ENCODE measurements around the gene GOLM1.
A peak's percentile ranks its signal among the peaks of the same experiment; 100 is the strongest.

The GOLM1 gene

DNA sequence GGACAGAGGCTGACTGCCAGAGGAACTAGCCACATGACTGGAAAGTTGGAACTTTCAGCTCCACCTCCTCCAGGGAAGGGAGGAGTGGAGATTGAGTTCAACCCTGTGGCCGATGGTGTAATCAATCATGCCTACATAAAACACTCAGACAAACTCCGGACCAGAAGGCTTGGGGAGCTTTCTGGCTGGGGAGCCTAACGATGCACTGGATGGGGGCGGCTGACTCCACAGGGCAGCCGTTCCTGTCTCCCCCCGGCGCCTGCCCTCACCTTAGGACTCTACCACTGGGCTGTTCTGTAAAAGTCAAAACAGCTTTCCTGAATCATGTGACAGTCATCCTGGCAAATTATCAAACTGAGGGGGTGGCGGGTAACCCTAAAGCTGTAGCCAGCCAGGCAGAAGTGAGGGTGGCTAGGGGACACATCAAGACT lies 58.0 kb downstream of the GOLM1 start:
- peaks cover 85% of the 10 kb centered on the region for H3K36me3 Mint-ChIP-seq (ENCODE audit: low read depth)
- TF ChIP-seq CTCF (IDR thresholded peaks at IDR 0.05): no peak
- no peaks in the 10 kb centered on the region for H3K27me3 Mint-ChIP-seq (ENCODE audit: low read depth, poor library complexity)
- H3K4me3 Mint-ChIP-seq: no peak overlapping the region
- H3K4me1 Mint-ChIP-seq: peaks cover 61% of the 10 kb centered on the region
- H3K27ac Mint-ChIP-seq: peak overlapping the region; percentile 68
- DNase-seq: peak; percentile 53
- peaks cover 7% of the 10 kb centered on the region for H3K9me3 Mint-ChIP-seq

DNA sequence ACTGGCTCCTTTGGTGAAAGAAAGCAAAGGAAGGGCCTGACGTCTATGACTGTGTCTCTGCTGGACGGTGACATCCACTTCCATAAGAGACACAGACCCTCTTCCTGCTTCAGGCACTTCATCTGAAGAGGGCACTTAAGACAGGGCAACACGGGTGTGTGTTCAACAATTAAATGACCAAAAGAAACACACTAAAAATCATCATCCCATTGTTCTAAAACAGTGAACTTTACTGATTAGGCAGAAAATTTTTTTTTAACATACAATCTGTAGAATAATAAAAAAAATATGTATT lies 58.5 kb downstream of the GOLM1 start:
- H3K9me3 Mint-ChIP-seq: peaks cover 7% of the 10 kb centered on the region

DNA sequence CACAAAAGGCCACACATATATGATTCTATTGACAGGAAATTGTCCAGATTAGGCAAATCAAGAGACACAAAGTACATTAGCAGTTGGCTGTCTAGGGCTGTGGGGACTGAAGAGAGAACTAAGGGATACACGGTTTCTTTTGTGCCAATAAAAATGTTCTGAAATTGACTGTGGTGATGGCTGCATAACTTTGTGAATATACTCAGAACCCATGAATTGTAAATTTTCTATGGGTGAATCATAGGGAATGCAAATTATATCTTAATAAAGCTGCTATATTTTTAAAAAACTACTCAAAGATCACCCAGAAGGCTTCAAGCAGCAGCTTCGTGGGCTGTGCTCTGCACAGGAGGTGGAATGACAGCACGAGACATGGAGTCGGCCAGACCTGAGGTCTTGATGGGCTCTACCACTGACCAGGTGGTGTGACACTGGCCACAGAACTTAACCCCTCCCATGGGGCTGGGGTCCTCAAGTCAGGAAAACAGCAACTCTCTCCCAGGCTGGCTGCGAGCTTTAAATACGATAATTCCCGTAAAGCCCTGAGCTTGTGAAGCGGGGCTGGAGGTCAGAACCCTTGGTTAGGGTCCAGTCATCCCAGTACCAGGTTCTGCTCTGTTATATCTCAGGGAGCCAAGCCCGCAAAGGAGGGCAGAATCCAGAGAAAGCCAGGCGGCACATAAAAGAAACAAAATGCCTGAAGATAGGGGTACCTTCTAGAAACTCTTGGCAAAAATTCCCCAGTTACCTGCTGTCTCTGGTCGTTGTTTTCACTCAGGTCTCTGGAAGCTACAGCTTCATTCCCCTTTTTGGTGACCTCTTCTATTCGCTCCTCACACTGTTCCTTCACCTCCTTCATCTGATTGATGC lies 59.1 kb downstream of the GOLM1 start:
- peaks cover 7% of the 10 kb centered on the region for H3K9me3 Mint-ChIP-seq
- peaks cover 85% of the 10 kb centered on the region for H3K36me3 Mint-ChIP-seq (ENCODE audit: low read depth)
- peaks cover 70% of the 10 kb centered on the region for H3K4me1 Mint-ChIP-seq
- TF ChIP-seq CTCF (IDR thresholded peaks at IDR 0.05): no peak
- H3K27ac Mint-ChIP-seq: peak overlapping the region; percentile 91
- H3K4me3 Mint-ChIP-seq: no peak overlapping the region
- no peak for DNase-seq
- no peaks in the 10 kb centered on the region for H3K27me3 Mint-ChIP-seq (ENCODE audit: low read depth, poor library complexity)

More for the DNA sequence above, 58.5 kb downstream of the GOLM1 start:
- Mint-ChIP-seq H3K4me3 (no peak overlapping the region), H3K27me3 (ENCODE audit: low read depth, poor library complexity) (no peaks in the 10 kb centered on the region), H3K4me1 (peaks cover 65% of the 10 kb centered on the region), H3K27ac (peak overlapping the region; percentile 91), H3K36me3 (ENCODE audit: low read depth) (peaks cover 85% of the 10 kb centered on the region)
- no peak for TF ChIP-seq CTCF (IDR thresholded peaks at IDR 0.05)
- DNase-seq: no peak

DNA sequence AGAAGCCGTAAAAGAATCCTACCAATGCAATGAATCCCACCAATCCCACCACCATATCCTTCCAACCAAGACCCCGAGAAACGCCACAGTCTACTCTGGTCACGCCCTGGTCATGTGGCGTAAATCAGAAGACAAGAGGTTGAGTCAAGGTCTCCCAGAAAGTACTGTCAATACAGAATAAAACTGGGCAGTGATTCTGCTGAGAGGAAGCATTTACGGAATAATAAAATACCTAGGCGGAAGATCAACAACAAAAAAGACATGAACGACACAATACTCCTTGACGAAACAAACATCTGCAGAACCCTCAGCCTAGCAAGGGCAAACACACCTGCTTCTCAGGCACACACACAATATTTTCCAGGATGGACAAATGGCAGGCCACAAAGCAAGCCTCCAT lies 62.8 kb downstream of the GOLM1 start:
- Mint-ChIP-seq H3K27ac (peak overlapping the region; percentile 95), H3K4me3 (no peak overlapping the region), H3K4me1 (peaks cover 50% of the 10 kb centered on the region), H3K9me3 (peaks cover 7% of the 10 kb centered on the region), H3K36me3 (ENCODE audit: low read depth) (peaks cover 96% of the 10 kb centered on the region), H3K27me3 (ENCODE audit: low read depth, poor library complexity) (no peaks in the 10 kb centered on the region)
- no peak for TF ChIP-seq CTCF (IDR thresholded peaks at IDR 0.05)
- DNase-seq: no peak

DNA sequence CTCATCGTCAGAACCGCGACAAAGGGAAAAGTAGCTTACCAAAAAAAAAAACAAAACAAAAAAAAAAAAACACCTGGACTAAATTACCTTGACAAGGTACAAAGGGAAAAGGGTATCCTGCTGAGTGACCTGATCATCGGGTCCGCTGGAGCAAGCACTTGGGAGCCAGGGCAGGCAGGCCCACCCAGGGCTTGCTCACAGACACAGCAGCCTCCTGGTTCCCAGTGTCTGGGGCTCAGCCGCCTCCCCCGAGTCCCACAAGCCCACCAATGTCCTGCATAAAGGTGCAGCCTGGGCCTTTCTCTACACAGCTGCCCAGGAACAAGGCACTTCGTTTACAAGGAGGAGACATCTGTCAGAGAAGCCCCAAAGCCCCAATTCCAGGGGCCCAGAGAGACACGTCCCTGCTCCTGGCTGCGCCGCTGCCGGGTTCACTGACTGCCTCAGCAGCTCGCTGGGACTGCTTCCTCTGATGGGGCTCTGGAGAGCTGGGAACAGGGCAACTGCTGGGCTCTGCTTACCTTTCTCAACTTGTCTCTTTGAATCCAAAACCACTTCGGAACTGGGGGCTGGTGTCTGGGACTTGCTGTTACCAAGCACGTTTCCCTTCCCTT lies 63.4 kb downstream of the GOLM1 start:
- no peak for TF ChIP-seq CTCF (IDR thresholded peaks at IDR 0.05)
- H3K9me3 Mint-ChIP-seq: peaks cover 7% of the 10 kb centered on the region
- H3K4me3 Mint-ChIP-seq: no peak overlapping the region
- H3K36me3 Mint-ChIP-seq (ENCODE audit: low read depth): peaks cover 96% of the 10 kb centered on the region
- peak; percentile 12 for DNase-seq
- H3K27me3 Mint-ChIP-seq (ENCODE audit: low read depth, poor library complexity): no peaks in the 10 kb centered on the region
- H3K27ac Mint-ChIP-seq: peak overlapping the region; percentile 95
- peaks cover 44% of the 10 kb centered on the region for H3K4me1 Mint-ChIP-seq
